OCI-LY3 (cell line): Measurements from ENCODE around the gene OR51B2.

Experiments
- CTCF ChIP-seq: fragments of 200-600, 300-600 bp; sonication (generic); IDR thresholded peaks from 2 replicates; pipeline ENCODE4 v1.5.1; 2014; ENCODE audit warnings: antibody characterized with exemption, low read length, low read depth
- EZH2phosphoT487 ChIP-seq: fragments of 200-600 bp; shearing (Covaris generic); IDR thresholded peaks from 2 replicates; pipeline ENCODE4 v1.6.1; 2018; ENCODE audit warnings: antibody characterized with exemption, mixed run types, low read depth

- no peak for TF ChIP-seq CTCF
- TF ChIP-seq EZH2phosphoT487 = no peak
Observed at GRCh38 chr11:5364214-5364613, 40.1 kb upstream of the OR51B2 start.
